Activated CD8-positive, alpha-beta memory T cell treated with anti-CD3 and anti-CD28 coated beads, Interleukin-2, amount 50 U/mL, for 48 hours (primary cell): Measurements from ENCODE around the gene TMEM245.
"Not testable (repeated sequence)": the region's sequence is repeated elsewhere in the genome, so short reads cannot be mapped to it uniquely, and the experiment has no call there.

Experiments used
- DNase-seq: peaks from one replicate; pipeline ENCODE4 v3.0.0-alpha.2; 2020

The TMEM245 gene

DNA sequence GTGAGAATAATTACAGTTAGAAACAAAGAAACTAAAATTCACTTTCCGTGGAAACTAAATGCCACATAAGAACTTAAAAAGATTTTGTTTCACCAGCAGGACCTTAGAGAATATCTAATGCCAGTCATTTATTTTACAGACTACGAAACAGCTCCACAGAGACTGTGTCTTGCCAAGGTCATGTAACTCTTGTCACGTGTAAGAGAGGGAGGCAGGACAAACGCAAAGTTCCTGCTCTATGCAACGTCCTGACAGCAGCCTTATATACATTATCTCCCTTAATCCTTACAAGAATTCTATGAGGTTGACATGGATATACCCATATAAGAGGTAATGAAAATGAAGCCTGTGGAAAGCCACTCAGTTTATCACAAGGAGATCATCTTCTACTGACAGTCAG is 145.9 kb downstream of the TMEM245 start:
- DNase-seq, result no peak

DNA sequence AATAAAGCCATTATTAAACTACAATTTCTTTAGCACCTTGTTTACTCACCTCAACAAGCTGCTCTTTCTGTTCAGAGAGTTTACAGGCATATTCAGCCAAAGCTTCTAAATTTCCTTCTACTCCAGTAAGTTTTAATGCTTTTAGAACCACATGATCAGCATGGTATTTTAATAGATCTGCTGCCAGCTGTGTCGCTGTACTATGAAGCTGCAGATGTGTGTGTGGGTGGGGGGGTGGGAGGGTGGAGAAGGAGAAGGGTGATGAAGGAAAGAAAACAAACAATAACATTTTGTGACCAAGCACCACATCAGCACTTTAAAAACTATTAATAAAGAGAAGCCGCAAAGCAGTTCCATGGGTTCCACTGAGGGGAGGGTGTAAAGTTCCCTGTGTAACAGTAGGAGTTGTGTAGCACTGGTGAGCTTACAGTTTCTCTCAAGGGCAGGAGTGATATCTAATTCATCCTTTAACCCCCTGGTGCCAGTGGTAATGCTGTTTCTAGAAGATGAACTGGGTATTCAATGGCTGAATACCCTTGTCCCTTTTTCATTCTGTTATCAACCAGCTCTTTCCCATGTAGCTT is 147.0 kb downstream of the TMEM245 start:
- no peak for DNase-seq

DNA sequence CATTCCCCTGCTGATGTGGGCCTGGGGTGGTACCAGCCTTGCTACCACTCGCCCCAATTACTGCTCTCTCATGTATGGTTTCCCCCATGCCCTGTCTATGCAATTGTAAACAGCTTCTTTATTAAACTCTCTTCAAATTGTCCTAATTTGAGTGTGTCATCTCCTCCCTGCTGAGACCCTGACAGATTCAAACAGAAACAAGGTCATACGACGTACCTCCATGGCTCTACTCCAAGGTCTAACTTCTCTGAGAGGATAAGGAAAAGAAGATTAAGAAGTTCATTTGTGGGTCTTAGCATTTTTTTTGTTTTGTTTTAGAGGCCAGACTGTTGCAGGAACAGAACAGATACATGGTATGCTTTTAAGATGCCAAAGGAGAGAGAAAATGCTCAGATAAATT is 147.6 kb downstream of the TMEM245 start:
- DNase-seq, result no peak

DNA sequence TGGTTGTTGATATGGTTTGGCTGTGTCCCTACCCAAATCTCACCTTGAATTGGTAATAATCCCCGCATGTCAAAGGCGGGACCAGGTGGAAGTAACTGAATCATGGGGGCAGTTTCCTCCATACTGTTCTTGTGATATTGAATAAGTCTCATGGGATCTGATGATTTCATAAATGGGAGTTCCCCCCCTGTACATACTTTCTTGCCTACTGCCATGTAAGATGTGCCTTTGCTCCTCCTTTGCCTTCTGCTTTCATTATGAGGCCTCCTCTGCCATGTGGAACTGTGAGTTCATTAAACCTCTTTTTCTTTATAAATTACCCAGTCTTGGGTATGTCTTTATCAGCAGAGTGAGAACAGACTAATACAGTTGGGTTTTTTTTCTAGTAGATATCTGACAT is 148.4 kb downstream of the TMEM245 start:
- DNase-seq, result not testable (repeated sequence)

DNA sequence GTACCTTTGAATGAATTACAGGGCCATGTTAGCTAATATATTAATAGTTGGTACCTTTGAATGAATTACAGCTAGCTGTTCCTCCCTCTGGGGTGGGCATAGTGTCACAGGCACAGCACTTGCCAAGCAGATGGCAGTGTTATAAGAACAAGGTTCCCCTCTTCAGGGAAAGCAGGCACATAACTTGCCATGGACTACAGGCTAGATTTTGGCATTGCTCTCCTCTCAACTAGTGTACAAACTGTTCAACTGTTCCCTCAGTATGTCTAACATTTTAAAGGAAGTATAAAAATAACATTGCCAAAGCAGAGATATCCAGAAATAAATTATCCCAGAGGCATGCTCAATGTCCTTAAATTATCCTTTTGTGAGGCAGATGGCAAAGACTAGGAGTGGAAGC is 151.8 kb downstream of the TMEM245 start:
- no peak for DNase-seq
